COR-L47 (cell line): ENCODE data around the gene EGLN2.
"Not testable (repeated sequence)": the region's sequence is repeated elsewhere in the genome, so short reads cannot be mapped to it uniquely, and the experiment has no call there.

Experiments used
- DNase-seq: peaks from one replicate; lab custom pipeline; 2025; lab: John Stamatoyannopoulos, UW

The EGLN2 gene

DNA sequence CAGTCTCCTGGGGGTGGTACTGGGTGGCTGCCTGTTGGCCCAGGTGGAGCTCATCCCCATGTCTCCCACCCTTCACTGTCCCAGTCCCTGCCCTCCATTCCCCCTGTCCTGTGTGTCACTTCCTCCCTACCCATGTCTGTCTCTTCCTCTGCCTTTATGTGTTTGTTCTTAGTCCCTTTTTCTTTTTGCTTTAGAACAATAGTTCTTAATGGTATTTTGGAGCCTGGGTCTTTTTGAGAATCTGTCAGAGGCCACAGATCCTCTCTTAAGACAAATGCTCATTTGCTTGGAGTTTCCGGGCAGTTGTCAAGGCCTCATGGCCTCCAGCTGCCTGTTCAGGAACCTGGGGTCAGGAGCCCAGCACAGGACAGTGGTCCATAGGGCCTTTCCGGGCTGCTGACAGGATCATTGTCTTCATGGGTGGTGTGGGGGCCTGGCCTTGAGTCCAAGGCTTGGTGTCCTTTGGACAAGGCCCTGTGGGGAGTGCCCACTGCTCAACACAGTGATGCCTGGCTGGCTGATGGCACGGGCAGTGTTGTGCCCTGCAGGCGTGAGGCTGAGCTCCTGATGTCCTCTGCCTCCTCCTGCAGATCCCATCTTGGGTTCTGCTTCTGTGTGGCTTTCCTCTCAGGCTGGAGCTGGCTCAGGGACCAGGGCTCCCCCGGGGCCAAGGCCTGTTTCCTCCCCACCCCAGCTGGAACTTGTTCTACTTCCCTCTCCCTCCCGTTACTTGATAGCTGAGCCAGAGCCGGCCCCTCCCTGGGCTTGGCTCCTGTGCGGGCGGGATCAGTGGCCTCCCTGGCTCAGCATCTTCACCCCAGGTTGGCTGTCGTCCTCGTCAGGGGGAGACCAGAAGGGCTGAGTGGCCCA is 3.5 kb downstream of the EGLN2 start:
- DNase-seq, result no peak

DNA sequence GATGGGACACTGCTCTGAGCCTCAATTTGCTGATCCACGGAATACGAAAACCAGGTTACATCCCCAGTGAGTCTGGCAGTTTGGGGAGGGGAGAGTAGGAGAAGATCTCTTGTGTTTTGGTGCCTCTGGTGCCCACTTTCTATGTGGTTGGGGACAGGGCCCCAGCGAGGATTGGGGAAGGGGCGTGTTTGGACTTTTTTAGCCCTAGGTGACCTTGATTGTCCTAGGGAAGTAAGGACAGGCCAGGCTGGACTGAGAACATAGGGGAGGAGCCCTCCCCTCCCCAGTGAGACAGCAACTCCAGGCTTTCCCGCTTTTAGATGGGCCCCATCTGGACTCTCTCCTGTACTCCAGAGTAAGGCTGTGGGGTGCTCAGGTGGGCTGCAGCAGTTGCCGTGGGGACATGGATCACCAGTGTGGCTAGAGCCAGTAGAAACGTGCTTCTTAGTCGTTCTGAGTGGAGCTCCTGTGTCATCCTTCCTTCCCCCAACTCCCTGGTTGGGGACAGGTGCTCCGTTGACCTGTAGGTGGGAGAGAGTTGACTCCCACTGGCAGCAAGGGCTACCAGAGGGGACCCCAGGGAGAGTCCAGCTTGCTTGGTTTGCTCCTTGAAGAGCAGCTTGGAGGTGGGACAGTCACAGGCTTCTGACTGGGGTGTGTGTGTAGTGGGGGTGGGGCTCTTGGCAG is 4.3 kb downstream of the EGLN2 start:
- no peak for DNase-seq

DNA sequence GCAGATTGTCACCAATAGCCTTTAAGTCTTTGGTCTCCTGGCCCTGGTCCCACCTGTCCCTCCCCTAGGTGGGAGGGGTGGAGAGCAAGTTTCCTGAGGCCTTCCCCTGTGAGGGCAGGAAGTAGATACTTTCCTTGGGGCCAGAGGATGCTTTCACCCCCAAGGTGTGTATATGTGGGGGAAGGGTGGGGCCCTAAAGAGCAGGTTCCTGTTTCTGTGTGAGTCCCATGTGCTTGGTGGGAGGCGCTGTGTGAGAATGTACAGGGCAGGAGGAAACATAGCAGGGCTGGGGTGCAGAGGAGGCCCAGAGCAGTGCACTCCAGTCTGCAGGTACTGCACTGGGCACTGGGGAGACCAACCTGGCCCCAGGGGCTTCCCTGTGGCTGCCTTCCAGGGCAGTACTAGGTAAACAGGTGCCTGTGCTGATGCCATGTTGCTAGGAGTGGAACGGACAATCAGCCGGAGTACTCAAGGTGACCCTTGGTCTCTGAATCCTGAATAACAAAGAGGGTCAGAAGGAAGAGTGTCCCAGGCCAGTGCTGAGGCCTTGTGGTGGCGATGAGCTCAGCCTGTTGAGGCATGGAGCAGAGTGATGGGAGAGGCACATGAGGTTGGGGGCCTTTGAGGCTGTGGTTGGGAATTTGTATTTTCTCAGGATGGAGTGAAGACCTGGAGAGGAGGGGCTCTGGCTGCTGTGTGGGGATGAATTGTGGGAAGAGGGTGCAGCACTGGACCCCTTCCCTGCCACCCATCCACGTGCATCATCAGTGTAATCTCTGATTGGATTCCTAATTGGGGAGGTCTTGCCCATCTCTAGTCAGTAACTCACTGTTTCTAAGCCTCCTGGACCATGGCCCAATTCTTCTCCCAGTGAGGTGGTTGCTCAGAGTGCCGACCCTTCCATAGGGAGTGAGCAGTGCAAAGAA is 5.1 kb downstream of the EGLN2 start:
- no peak for DNase-seq

DNA sequence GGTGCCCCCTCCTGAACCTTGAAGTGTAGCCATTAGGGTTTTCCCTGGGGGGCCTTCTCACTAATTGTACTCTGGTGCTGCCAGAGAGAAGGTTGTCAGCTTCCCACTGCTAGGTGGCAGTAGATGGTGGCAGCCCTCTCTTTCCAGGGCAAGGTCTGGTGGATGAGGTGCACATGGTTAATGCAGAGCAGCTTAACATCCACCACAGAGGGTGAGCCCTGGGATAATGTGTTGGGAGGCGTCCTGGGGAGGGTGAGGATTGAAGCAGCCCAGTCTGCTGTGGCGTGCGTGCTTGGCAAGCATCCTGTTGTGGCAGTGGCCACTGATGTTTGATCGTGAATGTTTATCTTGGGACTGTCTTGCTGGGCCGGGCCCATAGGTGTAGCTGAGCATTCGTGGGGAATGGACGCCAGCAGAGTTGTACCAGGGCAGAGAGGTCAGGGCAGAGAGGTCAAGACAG is 5.8 kb downstream of the EGLN2 start:
- no peak for DNase-seq

DNA sequence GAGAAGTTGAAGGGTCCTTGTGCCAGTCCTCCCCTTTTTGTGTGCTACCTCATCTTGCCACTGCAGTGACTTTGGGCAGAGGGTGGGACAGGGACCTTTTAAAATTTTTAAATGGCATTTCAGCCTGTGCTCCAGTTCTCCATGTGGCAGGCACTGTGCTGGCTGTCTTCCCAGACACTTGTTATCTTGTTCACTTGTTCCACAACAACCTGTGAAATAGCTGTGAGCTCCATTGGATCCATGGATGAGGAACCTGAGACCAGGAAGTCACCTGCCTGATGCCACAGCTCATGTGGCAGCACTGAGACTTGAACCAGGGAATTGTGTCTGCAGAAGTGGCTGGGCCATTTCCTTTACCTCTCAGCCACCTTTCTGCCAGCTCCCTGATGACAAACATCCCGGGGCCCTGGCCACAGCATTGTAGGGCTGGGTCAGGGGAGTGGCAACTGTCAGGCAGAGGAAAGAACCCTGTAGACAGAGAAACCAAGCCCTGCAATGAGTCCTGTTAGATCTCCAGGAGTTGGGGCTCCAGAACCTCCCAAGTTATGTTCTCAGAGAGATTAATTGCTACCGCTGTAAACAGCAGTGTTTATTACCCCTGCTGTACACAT is 6.4 kb downstream of the EGLN2 start:
- no peak for DNase-seq

DNA sequence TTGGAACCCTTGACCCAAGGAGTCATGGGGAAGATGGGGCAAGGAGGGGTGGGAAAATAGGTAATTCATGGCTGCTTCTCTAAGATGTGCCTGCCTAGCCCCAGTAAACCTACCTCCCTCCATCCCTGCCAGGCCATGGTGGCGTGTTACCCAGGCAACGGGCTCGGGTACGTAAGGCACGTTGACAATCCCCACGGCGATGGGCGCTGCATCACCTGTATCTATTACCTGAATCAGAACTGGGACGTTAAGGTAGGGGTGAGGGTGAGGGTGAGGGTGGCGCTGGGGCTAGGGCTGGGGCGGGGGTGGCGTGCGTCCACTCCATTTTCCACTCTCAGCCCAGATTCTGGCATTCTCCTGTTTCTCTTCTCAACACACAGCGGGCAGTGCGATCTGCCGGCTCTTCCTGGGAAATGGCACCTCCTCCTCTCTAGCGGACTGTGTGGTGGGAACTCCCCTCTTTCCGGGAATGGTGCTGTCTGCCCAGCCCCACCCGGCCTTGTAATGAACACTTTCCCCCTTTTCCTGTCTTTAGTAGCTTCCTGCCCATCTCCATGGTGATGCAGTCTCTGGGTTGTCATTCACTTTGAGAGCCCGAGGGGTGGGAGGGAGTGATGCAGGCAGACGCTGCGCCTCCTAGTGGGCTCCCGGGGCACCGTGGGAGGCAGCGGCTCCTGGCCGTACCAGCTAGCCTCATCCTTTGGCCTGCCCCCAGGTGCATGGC is 7.6 kb downstream of the EGLN2 start:
- no peak for DNase-seq

DNA sequence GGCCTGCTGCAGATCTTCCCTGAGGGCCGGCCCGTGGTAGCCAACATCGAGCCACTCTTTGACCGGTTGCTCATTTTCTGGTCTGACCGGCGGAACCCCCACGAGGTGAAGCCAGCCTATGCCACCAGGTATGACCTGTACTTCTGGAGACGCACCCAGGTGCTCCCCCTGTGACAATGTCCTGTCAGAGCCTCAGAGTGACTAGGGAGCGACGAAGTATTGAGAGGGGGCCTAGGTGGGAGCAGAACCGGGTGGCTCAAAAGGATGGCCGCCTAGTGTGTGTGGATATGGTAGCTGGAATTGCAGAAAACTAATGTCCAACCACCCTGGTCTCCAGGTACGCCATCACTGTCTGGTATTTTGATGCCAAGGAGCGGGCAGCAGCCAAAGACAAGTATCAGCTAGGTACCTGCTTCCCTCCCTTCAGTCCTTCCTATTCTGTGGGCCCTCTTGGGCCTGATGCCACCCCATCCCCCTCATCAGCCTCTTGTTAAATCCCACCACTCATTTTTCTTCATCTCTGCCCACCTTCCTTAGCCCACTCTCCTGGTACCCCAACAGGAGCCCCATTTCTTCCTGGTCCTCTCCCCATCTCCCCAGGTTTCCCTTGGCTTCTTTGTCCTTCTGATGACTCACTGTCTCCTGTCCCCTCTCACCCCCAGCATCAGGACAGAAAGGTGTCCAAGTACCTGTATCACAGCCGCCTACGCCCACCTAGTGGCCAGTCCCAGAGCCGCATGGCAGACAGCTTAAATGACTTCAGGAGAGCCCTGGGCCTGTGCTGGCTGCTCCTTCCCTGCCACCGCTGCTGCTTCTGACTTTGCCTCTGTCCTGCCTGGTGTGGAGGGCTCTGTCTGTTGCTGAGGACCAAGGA is 8.4 kb downstream of the EGLN2 start:
- no peak for DNase-seq

DNA sequence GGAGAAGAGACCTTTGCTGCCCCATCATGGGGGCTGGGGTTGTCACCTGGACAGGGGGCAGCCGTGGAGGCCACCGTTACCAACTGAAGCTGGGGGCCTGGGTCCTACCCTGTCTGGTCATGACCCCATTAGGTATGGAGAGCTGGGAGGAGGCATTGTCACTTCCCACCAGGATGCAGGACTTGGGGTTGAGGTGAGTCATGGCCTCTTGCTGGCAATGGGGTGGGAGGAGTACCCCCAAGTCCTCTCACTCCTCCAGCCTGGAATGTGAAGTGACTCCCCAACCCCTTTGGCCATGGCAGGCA is 9.0 kb downstream of the EGLN2 start:
- no peak for DNase-seq

DNA sequence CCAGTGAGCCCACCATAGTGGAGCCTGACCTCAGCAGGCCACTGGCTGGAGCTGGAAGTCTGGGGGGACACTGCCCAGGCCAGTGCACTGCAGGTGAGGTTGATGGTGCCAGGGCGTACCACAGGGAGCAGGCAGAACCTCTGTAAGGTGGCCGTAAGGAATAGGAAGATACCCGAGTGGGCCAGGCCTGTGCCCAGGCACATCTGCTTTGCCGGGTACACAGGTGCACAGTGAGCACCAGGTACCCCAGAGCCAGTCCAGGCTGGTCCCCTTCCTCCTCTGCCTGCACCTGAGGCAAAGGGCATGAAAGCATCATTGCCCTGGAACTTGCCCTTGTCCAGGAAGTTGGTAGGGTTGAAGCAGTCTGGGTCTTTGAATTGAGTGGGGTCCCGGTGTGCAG is 9.5 kb downstream of the EGLN2 start:
- DNase-seq, result no peak

DNA sequence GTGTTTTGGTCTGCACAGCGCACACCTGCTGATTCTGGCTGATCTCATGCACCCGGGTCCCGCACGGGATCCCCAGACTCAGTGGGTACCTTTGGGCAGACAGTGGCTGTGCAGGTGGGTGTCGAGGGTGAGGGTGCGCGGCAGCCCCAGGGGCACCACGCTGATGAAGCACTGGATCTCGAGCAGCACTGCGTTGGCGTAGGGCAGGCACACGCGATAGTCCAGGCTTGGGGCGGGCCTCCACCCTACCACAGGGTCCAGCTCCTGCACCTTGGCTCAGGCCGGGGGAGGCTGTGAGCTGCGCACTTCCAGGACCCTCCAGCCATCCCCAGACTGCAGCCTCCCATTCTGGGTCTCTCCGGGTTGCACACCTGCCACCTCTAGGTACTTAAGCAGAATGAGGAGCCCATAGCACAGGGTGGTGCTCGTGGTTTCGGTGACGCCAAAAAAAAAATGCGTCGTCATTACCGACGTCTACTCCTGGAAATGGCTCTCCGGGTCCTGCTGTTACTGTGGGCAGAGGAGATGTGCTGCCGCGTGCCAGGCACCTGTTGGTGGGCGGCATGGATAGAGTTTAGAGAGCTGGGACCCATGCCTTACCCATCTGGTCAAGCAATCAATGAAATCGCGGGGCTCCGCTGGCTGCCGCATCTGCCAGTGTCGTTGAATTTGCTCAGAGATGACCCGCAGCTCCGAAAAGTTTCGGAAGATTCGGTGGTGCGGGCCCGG is 10.5 kb downstream of the EGLN2 start:
- no peak for DNase-seq

DNA sequence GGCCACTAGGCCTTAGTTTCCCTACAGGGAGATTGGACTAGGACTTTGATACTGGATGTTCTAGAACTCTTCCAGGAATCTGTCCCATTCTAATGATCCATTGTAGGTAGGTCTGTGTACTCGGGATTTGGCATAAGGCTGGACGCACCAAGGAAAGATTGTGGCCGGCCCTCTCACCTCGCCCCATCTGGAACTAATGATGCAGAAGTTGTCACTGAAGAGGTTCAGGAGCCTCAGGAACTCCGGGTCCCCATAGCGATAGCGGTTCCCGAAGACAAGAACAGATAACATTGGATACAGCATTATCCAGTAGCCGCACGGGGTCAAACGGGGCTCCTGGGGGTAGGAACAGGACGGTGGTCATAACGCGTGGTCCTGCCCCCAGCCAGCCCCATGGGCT is 11.2 kb downstream of the EGLN2 start:
- no peak for DNase-seq

DNA sequence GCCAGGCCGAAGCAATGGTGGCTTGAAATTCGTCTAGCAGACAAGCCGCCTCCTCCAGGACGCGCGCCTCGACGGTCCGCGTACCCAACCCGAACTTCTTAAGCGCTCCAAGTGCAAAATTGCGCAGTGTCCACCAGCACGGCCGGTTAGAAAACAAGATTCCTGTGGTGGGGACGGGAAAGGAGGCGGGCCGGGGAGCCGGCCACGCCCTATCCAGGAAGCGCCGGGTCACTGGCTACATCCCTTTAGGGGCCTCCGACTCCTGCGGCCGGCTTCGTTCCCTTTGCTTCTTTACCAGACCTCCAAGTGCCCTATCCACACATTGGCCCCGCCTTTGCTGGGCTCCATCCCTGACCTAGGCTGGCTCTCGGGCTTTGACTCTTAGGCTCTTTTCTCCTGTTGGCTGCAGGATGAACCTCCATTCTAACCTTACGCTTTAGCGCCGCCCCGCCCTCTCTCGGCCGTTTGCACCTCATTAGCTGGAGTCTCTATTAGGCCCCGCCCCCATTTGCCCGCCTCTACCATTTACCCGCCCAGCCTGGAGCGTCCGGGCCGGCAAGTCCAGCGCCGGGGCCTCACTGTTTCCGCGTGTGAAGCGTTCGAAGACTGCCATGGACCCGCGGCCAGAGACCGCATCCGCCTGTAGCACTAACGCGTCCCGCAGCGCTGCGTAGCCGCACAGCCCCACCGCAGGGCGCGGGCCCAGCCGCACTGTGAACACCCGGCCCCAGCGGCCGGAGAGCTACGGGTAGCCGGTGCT is 11.8 kb downstream of the EGLN2 start:
- DNase-seq, result not testable (repeated sequence)

DNA sequence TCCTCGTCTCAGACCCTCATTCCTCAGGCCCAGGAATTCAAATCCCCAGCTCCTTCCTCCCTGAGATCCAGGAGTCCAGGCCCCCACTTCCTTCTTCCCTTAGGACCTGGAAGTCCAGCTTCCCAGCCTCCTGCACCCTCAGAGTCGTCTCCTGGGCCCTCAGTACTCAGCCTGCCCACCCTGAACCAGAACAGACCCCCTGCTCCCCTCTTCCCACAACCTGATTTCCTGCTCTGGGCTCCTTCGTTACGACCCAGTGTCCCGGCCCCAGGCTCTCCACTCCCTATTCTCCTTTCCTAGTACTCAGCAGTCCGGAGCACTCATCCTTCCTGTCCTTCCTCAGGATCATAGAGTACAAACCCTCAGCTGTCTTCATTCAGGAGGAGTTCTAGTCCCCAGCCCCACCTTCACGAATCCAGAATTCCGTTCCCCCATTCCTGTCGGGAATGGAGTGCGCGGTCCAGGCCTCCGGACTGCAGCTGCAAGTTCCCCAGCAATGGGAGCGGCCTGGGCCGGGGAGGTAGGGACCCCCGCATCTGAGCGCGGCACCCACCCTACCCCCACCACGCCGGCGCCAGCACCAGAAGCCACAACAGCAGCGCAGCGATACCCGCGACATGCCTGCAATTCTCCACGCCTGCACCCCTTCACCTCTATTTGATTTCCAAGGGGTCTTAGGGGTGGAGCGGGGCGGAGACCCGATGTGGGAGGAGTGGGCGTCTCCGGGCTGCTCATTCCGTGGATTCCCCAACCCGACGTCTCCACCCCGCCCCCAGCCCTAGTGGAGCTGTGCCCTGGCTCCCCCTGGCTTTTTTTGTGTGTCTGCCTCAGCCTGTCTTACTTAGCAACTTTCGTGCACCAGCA is 12.7 kb downstream of the EGLN2 start:
- DNase-seq, result no peak

DNA sequence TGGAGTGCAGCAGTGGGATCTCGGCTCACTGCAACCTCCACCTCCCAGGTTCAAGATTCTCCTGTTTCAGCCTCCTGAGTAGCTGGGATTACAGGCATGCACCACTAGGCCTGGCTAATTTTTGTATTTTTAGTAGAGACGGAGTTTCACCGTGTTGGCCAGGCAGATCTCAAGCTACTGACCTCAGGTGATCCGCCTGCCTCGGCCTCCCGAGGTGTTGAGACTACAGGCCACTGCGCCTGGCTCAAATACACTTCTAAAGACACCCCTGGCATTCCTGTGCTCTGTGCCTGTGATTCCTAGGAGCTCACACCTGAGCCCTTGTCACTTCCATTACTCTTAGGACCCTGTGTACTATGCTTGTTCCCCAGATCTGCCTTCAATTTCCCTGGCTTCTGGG is 13.6 kb downstream of the EGLN2 start:
- DNase-seq, result not testable (repeated sequence)

DNA sequence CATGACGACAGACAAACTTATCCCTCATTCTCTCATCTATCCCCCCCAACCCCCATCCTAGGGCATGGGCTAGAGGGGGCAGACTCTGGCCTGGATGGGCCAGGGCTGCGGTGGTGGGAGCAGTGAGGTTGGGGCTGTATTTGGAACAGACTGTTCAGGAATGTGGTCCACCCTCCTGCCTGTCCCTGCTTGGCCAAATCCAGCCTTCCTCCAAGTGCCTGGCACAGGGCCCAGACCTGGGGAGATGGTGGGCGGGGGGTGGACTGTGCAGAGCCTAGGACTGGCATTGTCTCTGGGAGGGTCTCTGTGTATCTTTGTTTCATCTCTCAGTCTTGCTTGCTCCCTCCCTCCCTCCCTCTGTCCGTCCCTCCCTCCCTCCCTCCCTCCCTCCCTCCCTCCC is 14.2 kb downstream of the EGLN2 start:
- DNase-seq, result no peak

DNA sequence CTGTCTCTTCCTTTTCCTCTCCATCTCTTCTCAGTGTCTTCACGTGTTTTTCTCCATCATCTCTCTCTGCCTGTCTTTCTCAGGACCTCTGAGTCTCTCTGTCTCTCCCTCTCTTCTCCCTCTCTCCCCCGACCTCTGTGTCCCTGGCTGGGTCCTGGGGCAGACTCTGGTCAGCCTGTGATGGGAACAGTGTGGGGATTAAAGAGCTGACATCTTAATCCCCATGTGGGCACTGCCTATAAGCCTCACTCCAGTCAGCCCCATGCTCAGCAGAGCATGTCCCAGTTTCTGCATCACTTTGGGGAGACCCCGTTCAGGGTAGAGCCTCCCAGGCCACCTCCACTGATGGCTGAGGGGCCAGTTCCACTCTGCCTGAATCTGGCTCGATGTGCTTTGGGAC is 16.2 kb downstream of the EGLN2 start:
- no peak for DNase-seq

DNA sequence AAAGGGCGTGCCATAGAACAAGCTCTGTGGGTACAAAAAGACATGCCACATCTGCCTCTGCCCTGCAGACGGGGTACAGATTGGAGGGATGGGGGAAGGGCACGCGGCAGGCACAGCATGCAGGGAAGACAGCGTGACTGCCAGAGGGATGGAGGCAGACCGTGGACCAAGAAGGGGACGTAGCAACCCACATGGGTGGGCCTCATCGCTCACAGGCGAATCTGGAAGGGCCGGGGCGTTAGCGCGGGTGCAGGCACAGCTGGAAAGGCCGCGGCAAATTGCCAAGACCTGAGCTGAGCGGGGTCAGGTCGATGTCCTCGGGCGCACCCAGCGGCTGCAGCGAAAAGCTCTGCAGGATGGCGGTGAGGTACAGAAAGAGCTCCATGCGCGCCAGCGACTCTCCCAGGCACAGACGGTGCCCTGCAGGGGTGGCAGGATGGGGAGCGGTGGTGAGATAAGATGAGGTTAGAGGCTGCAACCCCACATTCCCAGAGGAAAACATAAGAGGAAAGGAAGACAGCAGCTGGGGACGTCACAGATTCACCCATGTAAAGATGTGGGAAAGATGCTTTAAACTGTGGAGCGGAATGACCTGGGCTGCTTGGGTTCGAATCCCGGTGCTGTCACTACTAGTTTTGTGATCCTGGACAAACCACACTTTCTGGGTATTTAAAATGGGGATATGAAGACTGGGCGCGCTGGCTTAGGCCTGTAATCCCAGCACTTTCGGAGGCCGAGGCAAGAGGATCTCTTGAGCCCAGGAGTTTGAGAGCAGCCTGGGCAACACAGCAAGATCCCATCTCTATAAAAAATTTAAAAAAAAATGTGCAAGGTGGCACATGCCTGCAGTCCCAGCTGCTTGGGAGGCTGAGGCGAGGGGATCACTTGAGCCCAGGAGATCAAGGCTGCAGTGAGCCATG is 19.7 kb downstream of the EGLN2 start:
- DNase-seq, result peak; percentile 71
